Body of pancreas (tissue), 4 donors: Measurements from ENCODE around the gene DPP8.
"Not testable (repeated sequence)": the region's sequence is repeated elsewhere in the genome, so short reads cannot be mapped to it uniquely, and the experiment has no call there.

ENCODE experiments used
- POLR2A ChIP-seq, 3 donors: fragments of 450-650 bp; IDR thresholded peaks; one replicate each; pipeline ENCODE4 v1.6.1; 2016; ENCODE audit warnings: antibody characterized with exemption in 3 of 3, mild to moderate bottlenecking in 2 of 3
- TF ChIP-seq, protein P1 (sequence below), 7 experiments: fragments of 450-650 bp in 4 of 7; fragments of 200-600 bp in 3 of 7; sonication (generic) in 3 of 7; IDR thresholded peaks; one replicate each; pipeline ENCODE4 v1.5.1; 2016 to 2019; ENCODE audit warnings: antibody characterized with exemption in 7 of 7

DNA sequence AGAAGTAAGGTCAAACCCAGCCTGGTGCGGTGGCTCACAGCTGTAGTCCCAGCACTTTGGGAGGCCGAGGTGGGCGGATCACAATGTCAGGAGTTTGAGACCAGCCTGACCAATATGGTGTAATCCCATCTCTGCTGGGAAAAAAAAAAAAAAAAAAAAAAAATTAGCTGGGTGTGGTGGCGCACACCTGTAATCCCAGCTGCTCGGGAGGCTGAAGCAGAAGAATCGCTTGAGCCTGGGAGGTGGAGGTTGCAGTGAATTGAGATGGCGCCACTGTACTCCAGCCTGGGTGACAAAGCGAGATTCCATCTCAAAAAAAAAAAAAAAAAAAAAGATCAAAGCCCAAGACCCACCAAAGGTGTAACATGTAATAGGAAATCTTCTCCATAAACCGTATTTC lies 31.8 kb upstream of the DPP8 start:
- TF ChIP-seq, protein P1, sequence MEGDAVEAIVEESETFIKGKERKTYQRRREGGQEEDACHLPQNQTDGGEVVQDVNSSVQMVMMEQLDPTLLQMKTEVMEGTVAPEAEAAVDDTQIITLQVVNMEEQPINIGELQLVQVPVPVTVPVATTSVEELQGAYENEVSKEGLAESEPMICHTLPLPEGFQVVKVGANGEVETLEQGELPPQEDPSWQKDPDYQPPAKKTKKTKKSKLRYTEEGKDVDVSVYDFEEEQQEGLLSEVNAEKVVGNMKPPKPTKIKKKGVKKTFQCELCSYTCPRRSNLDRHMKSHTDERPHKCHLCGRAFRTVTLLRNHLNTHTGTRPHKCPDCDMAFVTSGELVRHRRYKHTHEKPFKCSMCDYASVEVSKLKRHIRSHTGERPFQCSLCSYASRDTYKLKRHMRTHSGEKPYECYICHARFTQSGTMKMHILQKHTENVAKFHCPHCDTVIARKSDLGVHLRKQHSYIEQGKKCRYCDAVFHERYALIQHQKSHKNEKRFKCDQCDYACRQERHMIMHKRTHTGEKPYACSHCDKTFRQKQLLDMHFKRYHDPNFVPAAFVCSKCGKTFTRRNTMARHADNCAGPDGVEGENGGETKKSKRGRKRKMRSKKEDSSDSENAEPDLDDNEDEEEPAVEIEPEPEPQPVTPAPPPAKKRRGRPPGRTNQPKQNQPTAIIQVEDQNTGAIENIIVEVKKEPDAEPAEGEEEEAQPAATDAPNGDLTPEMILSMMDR (IDR thresholded peaks at IDR 0.05), result not testable (repeated sequence)
- TF ChIP-seq POLR2A (IDR thresholded peaks at IDR 0.05), result not testable (repeated sequence)
